SJCRH30 (cell line): ENCODE measurements around the gene MICAL2. TPM values are rescaled to one million over a fixed set of nuclear protein-coding genes. Genes with fewer than 3 reads are reported as not detected.

ENCODE experiments used
- DNase-seq, 2 experiments: peaks; one replicate each; pipeline ENCODE4 v3.0.0-alpha.2; 2015 to 2020
- H3K27ac ChIP-seq: fragments of 250-450 bp; sonication (Bioruptor Pico); 2 replicates; pipeline ENCODE4 v1.5.1; 2020; ENCODE audit warnings: mild to moderate bottlenecking, moderate library complexity
- H3K27me3 ChIP-seq: fragments of 250-450 bp; sonication (Bioruptor Pico); 2 replicates; pipeline ENCODE4 v1.5.1; 2020; ENCODE audit warnings: mild to moderate bottlenecking, moderate library complexity
- H3K36me3 ChIP-seq: fragments of 250-450 bp; sonication (Bioruptor Pico); 2 replicates; pipeline ENCODE4 v1.5.1; 2020; ENCODE audit warnings: mild to moderate bottlenecking, moderate library complexity
- H3K4me1 ChIP-seq: fragments of 250-450 bp; sonication (Bioruptor Pico); 2 replicates; pipeline ENCODE4 v1.5.1; 2020; ENCODE audit warnings: mild to moderate bottlenecking, moderate library complexity
- H3K4me3 ChIP-seq: fragments of 250-450 bp; sonication (Bioruptor Pico); 2 replicates; pipeline ENCODE4 v1.5.1; 2020; ENCODE audit warnings: mild to moderate bottlenecking, moderate library complexity
- H3K9me3 ChIP-seq: fragments of 250-450 bp; sonication (Bioruptor Pico); replicated peaks from 2 replicates; pipeline ENCODE4 v1.5.1; 2020; ENCODE audit warnings: mild to moderate bottlenecking, moderate library complexity
- total RNA-seq: library from RNA; depleted of rRNA; stranded (reverse); fragments of >200 nt; shearing (Covaris generic); gene quantifications from 2 replicates; pipeline ENCODE4 v1.2.3, GENCODE V29; 2014

The MICAL2 gene
- total RNA-seq, 1 experiment from 2014 or later: 7.8 TPM

DNA sequence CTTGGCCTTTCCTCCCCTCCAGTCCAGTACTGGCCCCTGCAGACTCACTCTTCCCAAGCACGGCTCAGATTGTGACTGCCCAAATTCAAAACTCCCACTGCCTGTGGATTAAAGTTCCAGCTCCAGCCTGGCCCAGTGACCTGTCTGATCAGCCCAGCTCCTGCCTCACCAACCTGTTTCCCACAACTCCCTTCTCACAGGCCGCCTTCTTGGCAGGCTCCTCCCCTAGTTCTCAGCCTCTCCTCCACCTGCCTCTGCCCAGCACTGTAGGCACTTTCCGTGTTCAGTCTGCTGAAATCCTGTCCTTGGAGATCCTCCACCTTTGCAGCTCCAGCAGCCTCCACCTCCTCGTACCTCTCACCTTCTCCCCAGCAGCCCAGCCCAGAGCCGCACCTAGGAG lies 68.6 kb downstream of the MICAL2 start:
- Histone ChIP-seq H3K27me3 (no peaks in the 10 kb centered on the region), H3K4me3 (no peak overlapping the region), H3K27ac (peak overlapping the region; percentile 99), H3K36me3 (no peaks in the 10 kb centered on the region), H3K4me1 (peaks cover 52% of the 10 kb centered on the region), H3K9me3 (no peaks in the 10 kb centered on the region)
- peak in 1 of 2 experiments; percentile 46 for DNase-seq

DNA sequence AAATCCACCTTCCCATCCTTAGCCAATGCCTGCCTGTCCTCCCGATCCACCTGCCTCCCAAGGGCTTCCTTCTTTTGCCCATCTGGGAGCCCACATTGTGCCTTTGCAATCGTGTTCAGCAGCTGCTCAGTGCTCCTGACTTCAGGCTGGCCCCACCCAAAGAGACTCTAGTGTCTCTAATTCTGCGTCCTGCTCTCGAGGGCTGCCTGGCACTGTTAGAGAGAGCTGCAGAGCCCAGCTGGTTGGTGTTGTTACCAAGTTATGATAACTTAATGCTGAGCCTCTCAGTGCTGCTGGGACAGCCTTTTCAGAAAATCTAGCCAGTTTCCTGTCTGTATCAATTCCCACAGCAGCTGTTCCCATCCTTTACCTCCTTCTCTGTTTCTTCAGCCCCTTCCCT lies 69.1 kb downstream of the MICAL2 start:
- no peaks in the 10 kb centered on the region for H3K36me3 ChIP-seq
- peaks cover 53% of the 10 kb centered on the region for H3K4me1 ChIP-seq
- peak overlapping the region; percentile 24 for H3K4me3 ChIP-seq
- H3K27ac ChIP-seq: peak overlapping the region; percentile 99
- no peaks in the 10 kb centered on the region for H3K9me3 ChIP-seq
- no peaks in the 10 kb centered on the region for H3K27me3 ChIP-seq
- peak; percentile 92 to 97 for DNase-seq

GRCh38 chr11:12180257-12181205 lies 70.1 kb downstream of the MICAL2 start:
- H3K27ac ChIP-seq: peak overlapping the region; percentile 99
- peaks cover 57% of the 10 kb centered on the region for H3K4me1 ChIP-seq
- no peaks in the 10 kb centered on the region for H3K36me3 ChIP-seq
- no peaks in the 10 kb centered on the region for H3K27me3 ChIP-seq
- DNase-seq: peak; percentile 55 to 82
- H3K4me3 ChIP-seq: no peak overlapping the region; the same call in 1 of the 2 replicates
- no peaks in the 10 kb centered on the region for H3K9me3 ChIP-seq

- H3K4me3 ChIP-seq: no peak overlapping the region
- H3K4me1 ChIP-seq: peaks cover 73% of the 10 kb centered on the region
- no peaks in the 10 kb centered on the region for H3K9me3 ChIP-seq
- H3K27me3 ChIP-seq: no peaks in the 10 kb centered on the region
- H3K36me3 ChIP-seq: no peaks in the 10 kb centered on the region
- DNase-seq: no peak
- peak overlapping the region; percentile 76 for H3K27ac ChIP-seq
Observed at GRCh38 chr11:12182302-12182675, 71.9 kb downstream of the MICAL2 start.

DNA sequence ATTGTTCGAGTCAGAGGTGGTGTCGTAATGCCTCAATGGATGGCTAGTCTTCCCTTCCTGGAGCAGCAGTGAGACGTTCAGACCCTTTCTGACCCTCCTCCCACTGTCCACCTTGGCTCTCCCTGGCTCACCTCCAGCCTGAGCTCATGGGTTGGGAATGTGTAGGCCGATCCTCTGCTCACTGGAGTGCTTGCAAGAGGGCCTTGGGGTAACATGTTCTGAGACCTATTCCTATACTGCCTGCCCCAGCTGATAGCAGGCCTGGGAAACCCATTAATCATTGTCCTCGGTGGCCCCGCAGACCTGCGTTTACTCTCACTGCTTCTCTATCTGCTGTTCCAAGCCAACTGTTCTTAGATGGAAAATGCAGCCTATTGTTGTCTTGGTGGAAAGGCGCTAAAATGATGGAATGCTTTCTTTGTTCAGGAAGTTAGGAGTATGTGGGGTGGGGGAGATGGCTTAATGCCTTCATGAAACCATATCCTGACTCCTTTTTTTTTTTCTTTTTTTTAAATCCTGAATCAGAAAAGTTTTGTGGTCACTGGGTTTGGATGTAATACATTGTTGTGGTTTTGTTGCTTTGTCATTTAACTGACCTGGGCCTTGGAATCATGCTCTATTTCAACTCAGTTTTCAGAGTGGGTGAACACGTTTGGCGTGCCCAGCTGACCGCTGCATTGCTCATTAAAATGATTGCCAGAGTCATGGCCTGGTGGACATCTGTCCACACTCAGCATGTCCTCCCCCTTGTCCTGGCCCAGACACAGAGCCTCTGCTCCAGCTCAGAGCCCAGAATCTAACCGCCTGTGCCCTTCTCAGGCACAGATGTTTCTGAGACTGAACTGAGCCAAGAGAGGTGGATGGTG lies 72.5 kb downstream of the MICAL2 start:
- Histone ChIP-seq H3K9me3 (no peaks in the 10 kb centered on the region), H3K4me3 (no peak overlapping the region), H3K27me3 (no peaks in the 10 kb centered on the region), H3K27ac (peak overlapping the region; percentile 76), H3K36me3 (no peaks in the 10 kb centered on the region), H3K4me1 (peaks cover 79% of the 10 kb centered on the region)
- peak; percentile 76 to 79 for DNase-seq

DNA sequence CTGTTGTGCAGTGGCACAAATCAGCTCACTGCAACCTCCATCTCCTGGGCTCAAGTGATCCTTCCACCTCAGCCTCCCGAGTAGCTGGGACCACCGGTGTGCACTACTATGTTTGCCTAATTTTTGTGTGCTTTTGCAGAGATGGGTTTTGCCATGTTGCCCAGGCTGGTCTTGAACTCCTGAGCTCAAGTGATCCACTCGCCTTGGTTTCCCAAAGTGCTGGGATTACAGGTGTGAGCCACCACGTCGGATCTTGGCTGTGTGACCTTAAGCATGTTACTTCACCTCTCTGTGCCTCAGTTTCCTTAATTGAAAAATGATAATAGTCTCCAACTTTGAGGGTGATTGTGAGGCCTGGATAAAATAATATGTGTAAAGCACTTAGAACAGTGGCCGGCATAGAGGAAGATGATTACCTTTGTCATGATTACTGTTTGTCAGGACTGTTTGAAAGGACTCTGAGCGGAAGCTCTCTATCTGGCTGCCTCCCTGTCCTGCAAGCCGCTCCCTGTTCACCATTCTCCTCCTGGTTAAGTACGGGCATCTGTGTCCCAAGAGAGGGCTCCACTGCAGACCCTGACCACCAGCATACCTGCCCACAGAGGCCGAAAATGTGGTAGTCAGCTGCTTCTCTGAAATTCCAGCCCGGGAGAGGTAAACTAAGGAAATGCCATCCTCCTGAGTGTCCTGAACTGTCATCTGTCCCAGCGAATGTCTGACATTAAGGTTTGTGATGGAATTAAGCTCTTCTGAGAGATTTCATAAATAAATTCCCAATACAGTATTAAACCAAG lies 73.6 kb downstream of the MICAL2 start:
- H3K9me3 ChIP-seq: no peaks in the 10 kb centered on the region
- no peak for DNase-seq
- H3K36me3 ChIP-seq: no peaks in the 10 kb centered on the region
- no peaks in the 10 kb centered on the region for H3K27me3 ChIP-seq
- H3K4me3 ChIP-seq: no peak overlapping the region
- no peak overlapping the region; the same call in 1 of the 2 replicates for H3K27ac ChIP-seq
- peaks cover 77% of the 10 kb centered on the region for H3K4me1 ChIP-seq

DNA sequence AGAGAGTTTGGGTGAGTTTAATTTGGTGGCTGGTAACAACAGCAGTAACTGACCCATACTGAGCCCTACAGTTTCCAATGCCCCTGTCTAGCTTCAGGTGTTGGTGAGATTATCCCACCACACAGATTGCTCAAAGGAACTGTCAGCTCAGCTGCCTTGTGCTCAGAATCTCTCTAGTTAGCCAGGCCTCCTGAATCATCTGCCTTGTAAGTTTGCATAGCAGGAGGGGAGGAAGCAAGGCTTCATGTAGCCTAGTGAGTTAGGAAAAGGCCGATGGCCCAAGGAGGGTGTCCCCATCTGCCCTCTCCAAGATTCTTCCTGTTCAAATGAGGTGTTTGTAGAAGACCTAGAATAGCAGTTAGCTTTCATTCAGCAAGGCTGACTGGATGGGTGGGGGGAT lies 74.3 kb downstream of the MICAL2 start:
- Histone ChIP-seq H3K4me3 (no peak overlapping the region), H3K27ac (no peak overlapping the region), H3K4me1 (peaks cover 79% of the 10 kb centered on the region), H3K9me3 (no peaks in the 10 kb centered on the region), H3K36me3 (no peaks in the 10 kb centered on the region), H3K27me3 (no peaks in the 10 kb centered on the region)
- no peak for DNase-seq

GRCh38 chr11:12185106-12185690 lies 74.8 kb downstream of the MICAL2 start:
- no peak for DNase-seq
- Histone ChIP-seq H3K27me3 (no peaks in the 10 kb centered on the region), H3K9me3 (no peaks in the 10 kb centered on the region), H3K4me1 (peaks cover 78% of the 10 kb centered on the region), H3K4me3 (no peak overlapping the region), H3K36me3 (no peaks in the 10 kb centered on the region), H3K27ac (peak overlapping the region; percentile 4; the same call in 1 of the 2 replicates)

DNA sequence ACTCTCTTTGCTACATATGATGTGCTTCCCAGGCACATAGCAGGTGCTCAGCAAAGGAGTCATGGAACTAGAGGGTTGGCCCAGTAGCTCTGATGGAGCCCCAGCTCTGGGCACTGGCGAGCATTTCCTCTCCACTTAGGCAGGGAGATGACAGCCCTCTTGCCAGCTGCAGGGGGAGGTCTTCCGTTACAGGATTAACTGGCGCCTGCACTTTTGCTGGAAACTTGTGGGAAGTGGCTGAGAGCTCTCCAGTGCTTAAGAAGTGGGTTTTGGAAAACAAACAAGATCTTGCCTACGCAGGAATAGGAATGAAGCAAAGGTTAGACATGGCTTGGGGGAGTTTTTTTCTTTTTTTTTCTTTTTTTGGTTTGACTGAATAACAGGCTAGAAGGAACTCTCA lies 75.5 kb downstream of the MICAL2 start:
- Histone ChIP-seq H3K27ac (peak overlapping the region; percentile 52; the same call in 1 of the 2 replicates), H3K27me3 (no peaks in the 10 kb centered on the region), H3K9me3 (no peaks in the 10 kb centered on the region), H3K36me3 (no peaks in the 10 kb centered on the region), H3K4me3 (no peak overlapping the region), H3K4me1 (peaks cover 73% of the 10 kb centered on the region)
- peak; percentile 92 to 95 for DNase-seq

GRCh38 chr11:12186701-12187100 lies 76.3 kb downstream of the MICAL2 start:
- peaks cover 65% of the 10 kb centered on the region for H3K4me1 ChIP-seq
- no peaks in the 10 kb centered on the region for H3K36me3 ChIP-seq
- peak in 1 of 2 experiments; percentile 46 for DNase-seq
- no peaks in the 10 kb centered on the region for H3K27me3 ChIP-seq
- no peaks in the 10 kb centered on the region for H3K9me3 ChIP-seq
- H3K27ac ChIP-seq: peak overlapping the region; percentile 52
- no peak overlapping the region for H3K4me3 ChIP-seq

GRCh38 chr11:12187399-12187798 lies 77.0 kb downstream of the MICAL2 start:
- no peaks in the 10 kb centered on the region for H3K36me3 ChIP-seq
- no peaks in the 10 kb centered on the region for H3K9me3 ChIP-seq
- H3K27ac ChIP-seq: peak overlapping the region; percentile 52
- peak; percentile 79 to 84 for DNase-seq
- H3K27me3 ChIP-seq: no peaks in the 10 kb centered on the region
- H3K4me3 ChIP-seq: peak overlapping the region; percentile 29
- peaks cover 58% of the 10 kb centered on the region for H3K4me1 ChIP-seq

DNA sequence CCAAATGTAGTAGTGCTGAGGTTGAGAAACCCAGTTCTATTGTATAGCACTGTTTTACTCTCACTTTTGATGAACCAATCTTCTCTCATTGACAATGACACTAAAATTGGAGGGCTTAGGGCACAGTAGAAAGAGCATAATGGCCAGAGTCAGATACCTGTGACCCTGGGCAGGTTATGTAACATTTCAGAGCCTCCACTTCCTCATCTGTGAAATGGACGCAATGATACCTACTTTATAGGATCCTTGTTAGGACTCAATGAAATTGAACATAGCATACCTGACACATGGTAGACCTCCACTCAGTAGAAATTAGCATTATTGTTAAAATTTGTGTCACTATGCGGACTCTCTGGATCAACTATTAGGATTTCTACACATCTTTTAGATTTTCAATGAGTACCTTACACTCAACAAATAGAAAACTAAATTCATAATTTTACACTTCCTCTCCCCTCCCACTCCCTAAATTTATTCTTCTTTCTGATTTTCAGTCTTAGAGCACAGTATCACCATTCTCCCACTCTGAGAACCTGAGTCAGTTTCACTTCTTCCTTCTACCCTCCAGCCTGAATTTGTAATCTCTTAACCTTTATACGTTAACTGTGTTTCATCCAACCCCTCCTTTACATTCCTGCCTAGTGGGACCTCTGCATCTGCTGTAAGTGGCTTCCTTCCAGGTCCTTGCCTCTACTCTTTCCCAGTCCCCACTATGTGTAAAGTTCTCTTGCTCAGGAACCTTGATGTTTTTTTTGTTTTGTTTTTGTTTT lies 78.3 kb downstream of the MICAL2 start:
- Histone ChIP-seq H3K36me3 (no peaks in the 10 kb centered on the region), H3K27me3 (no peaks in the 10 kb centered on the region), H3K27ac (no peak overlapping the region), H3K4me3 (no peak overlapping the region), H3K4me1 (peaks cover 45% of the 10 kb centered on the region), H3K9me3 (no peaks in the 10 kb centered on the region)
- DNase-seq: no peak

- peak in 1 of 2 experiments; percentile 34 for DNase-seq
- Histone ChIP-seq H3K27me3 (no peaks in the 10 kb centered on the region), H3K4me1 (peaks cover 42% of the 10 kb centered on the region), H3K9me3 (no peaks in the 10 kb centered on the region), H3K36me3 (no peaks in the 10 kb centered on the region), H3K27ac (no peak overlapping the region; the same call in 1 of the 2 replicates), H3K4me3 (no peak overlapping the region)
Observed at GRCh38 chr11:12189543-12190235, 79.3 kb downstream of the MICAL2 start.
